HG03432 (cell line): ENCODE results near the gene DDX49.
"Not testable (repeated sequence)": the region's sequence is repeated elsewhere in the genome, so short reads cannot be mapped to it uniquely, and the experiment has no call there.

ENCODE experiments used
- ATAC-seq: cut with Tn5 transposase; IDR thresholded peaks from one replicate; pipeline ENCODE4 v1.9.1; 2021; ENCODE audit warnings: mild to moderate bottlenecking, moderate library complexity; ENCODE audit not compliant: unreplicated experiment

Gene DDX49

GRCh38 chr19:18940769-18941627 is 21.5 kb downstream of the DDX49 start, which contains the start of gene HOMER3:
HOMER3 (minus strand) TSS chr19:18941217; CDS start chr19:18938982, 2,235 bp downstream.
- peak; percentile 46 for ATAC-seq

GRCh38 chr19:18941628-18942354 is 22.3 kb downstream of the DDX49 start:
- ATAC-seq = no peak

- ATAC-seq = no peak
Measured at GRCh38 chr19:18942692-18943091, 23.2 kb downstream of the DDX49 start.

GRCh38 chr19:18943465-18943864 is 23.9 kb downstream of the DDX49 start:
- no peak for ATAC-seq

- no peak for ATAC-seq
Measured at GRCh38 chr19:18945297-18945696, 25.8 kb downstream of the DDX49 start.

GRCh38 chr19:18946335-18946734 is 26.8 kb downstream of the DDX49 start:
- no peak for ATAC-seq

GRCh38 chr19:18946918-18947317 is 27.4 kb downstream of the DDX49 start:
- ATAC-seq = no peak

GRCh38 chr19:18948075-18948975 is 28.8 kb downstream of the DDX49 start:
- no peak for ATAC-seq

GRCh38 chr19:18948976-18949356 is 29.5 kb downstream of the DDX49 start:
- ATAC-seq = no peak

GRCh38 chr19:18949858-18950257 is 30.3 kb downstream of the DDX49 start:
- ATAC-seq = no peak

GRCh38 chr19:18951721-18952281 is 32.3 kb downstream of the DDX49 start:
- ATAC-seq = no peak

- not testable (repeated sequence) for ATAC-seq
Measured at GRCh38 chr19:18952364-18953003, 33.0 kb downstream of the DDX49 start.

GRCh38 chr19:18954094-18954493 is 34.6 kb downstream of the DDX49 start:
- ATAC-seq = no peak

- no peak for ATAC-seq
Measured at GRCh38 chr19:18955042-18955441, 35.5 kb downstream of the DDX49 start.

GRCh38 chr19:18960370-18960769 is 40.9 kb downstream of the DDX49 start:
- ATAC-seq = no peak

- ATAC-seq = no peak
Measured at GRCh38 chr19:18961767-18962620, 42.5 kb downstream of the DDX49 start.

- ATAC-seq = no peak
Measured at GRCh38 chr19:18964121-18964520, 44.6 kb downstream of the DDX49 start.

GRCh38 chr19:18966307-18966706 is 46.8 kb downstream of the DDX49 start:
- no peak for ATAC-seq
